OCI-LY3 (cell line): ENCODE measurements around the gene MAIP1.

Experiments used
- H2AFZ ChIP-seq: fragments of 200-600, 300-600 bp; shearing (Covaris generic); 2 replicates; pipeline ENCODE4 v1.6.0; 2014; ENCODE audit warnings: antibody characterized with exemption, low read depth, low read length
- H3K27ac ChIP-seq: fragments of 200-600, 300-600 bp; sonication (generic); 2 replicates; pipeline ENCODE4 v1.5.1; 2014; ENCODE audit warnings: mild to moderate bottlenecking, low read length, moderate library complexity, mixed read lengths
- H3K27me3 ChIP-seq: fragments of 200-600, 300-600 bp; sonication (generic); 2 replicates; pipeline ENCODE4 v1.6.1; 2014; ENCODE audit warnings: low read depth, low read length, mixed read lengths
- H3K36me3 ChIP-seq: fragments of 200-600, 300-600 bp; sonication (generic); replicated peaks from 2 replicates; pipeline ENCODE3; 2014; ENCODE audit warnings: low read depth, low read length, mixed read lengths
- H3K4me1 ChIP-seq: fragments of 300-600, 200-600 bp; sonication (generic); 2 replicates; pipeline ENCODE4 v1.6.1; 2014; ENCODE audit warnings: low read length, mixed read lengths
- H3K4me2 ChIP-seq: fragments of 200-600, 300-600 bp; sonication (generic); 2 replicates; pipeline ENCODE4 v1.6.1; 2014; ENCODE audit warnings: low read length, mixed read lengths
- H3K4me3 ChIP-seq: fragments of 300-600, 200-600 bp; sonication (generic); 2 replicates; pipeline ENCODE4 v1.5.1; 2014; ENCODE audit warnings: antibody characterized with exemption, mild to moderate bottlenecking, low read length, moderate library complexity
- H3K79me2 ChIP-seq: fragments of 300-600, 200-600 bp; shearing (Covaris generic); 2 replicates; pipeline ENCODE4 v1.6.1; 2014; ENCODE audit warnings: mild to moderate bottlenecking, low read length, mixed read lengths
- H3K9ac ChIP-seq: fragments of 300-600, 200-600 bp; shearing (Covaris generic); 2 replicates; pipeline ENCODE4 v1.6.0; 2014; ENCODE audit warnings: mild to moderate bottlenecking, low read length, moderate library complexity
- H3K9me3 ChIP-seq: fragments of 200-600, 300-600 bp; shearing (Covaris generic); 2 replicates; pipeline ENCODE4 v1.6.1; 2014; ENCODE audit warnings: low read length, mixed read lengths; ENCODE audit not compliant: insufficient read depth
- H4K20me1 ChIP-seq: fragments of 200-600, 300-600 bp; sonication (generic); 2 replicates; pipeline ENCODE4 v1.6.1; 2016; ENCODE audit warnings: low read length, mixed read lengths; ENCODE audit not compliant: insufficient read depth
- EZH2phosphoT487 ChIP-seq: fragments of 200-600 bp; shearing (Covaris generic); IDR thresholded peaks from 2 replicates; pipeline ENCODE4 v1.6.1; 2018; ENCODE audit warnings: antibody characterized with exemption, mixed run types, low read depth
- TF ChIP-seq, protein P1 (sequence below): fragments of 200-600, 300-600 bp; sonication (generic); IDR thresholded peaks from 2 replicates; pipeline ENCODE4 v1.5.1; 2014; ENCODE audit warnings: antibody characterized with exemption, low read length, low read depth

MAIP1 gene

DNA sequence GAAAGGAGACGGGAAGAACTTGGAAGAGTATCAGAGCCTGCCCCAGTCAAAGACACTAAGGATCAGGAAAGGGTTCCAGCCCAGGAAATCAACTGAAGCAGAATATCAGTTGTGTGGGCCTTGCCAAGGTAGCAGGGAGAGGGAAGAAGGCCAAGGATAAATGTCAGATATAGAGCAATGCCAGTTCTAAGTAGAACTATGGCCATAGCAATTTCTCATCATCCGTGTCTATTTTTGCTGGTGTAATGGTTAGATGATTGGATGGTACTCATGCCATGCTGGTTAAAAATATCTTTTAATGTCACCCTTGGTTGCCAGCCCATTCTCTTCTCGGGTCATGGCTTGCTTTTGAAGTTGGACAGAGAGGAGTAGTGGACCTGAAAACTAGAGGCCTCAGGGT lies 41.9 kb downstream of the MAIP1 start:
- no peaks in the 10 kb centered on the region for H3K79me2 ChIP-seq
- H3K27me3 ChIP-seq = peaks cover 7% of the 10 kb centered on the region; the same call in 1 of the 2 replicates
- H3K9me3 ChIP-seq = no peaks in the 10 kb centered on the region
- H3K27ac ChIP-seq = no peak overlapping the region
- no peak overlapping the region for H3K9ac ChIP-seq
- no peaks in the 10 kb centered on the region for H3K4me1 ChIP-seq
- no peak for TF ChIP-seq EZH2phosphoT487
- TF ChIP-seq, protein P1, sequence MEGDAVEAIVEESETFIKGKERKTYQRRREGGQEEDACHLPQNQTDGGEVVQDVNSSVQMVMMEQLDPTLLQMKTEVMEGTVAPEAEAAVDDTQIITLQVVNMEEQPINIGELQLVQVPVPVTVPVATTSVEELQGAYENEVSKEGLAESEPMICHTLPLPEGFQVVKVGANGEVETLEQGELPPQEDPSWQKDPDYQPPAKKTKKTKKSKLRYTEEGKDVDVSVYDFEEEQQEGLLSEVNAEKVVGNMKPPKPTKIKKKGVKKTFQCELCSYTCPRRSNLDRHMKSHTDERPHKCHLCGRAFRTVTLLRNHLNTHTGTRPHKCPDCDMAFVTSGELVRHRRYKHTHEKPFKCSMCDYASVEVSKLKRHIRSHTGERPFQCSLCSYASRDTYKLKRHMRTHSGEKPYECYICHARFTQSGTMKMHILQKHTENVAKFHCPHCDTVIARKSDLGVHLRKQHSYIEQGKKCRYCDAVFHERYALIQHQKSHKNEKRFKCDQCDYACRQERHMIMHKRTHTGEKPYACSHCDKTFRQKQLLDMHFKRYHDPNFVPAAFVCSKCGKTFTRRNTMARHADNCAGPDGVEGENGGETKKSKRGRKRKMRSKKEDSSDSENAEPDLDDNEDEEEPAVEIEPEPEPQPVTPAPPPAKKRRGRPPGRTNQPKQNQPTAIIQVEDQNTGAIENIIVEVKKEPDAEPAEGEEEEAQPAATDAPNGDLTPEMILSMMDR = no peak
- H3K4me2 ChIP-seq = no peak overlapping the region
- H4K20me1 ChIP-seq = no peaks in the 10 kb centered on the region
- no peak overlapping the region for H2AFZ ChIP-seq
- H3K36me3 ChIP-seq = no peaks in the 10 kb centered on the region
- no peak overlapping the region for H3K4me3 ChIP-seq

DNA sequence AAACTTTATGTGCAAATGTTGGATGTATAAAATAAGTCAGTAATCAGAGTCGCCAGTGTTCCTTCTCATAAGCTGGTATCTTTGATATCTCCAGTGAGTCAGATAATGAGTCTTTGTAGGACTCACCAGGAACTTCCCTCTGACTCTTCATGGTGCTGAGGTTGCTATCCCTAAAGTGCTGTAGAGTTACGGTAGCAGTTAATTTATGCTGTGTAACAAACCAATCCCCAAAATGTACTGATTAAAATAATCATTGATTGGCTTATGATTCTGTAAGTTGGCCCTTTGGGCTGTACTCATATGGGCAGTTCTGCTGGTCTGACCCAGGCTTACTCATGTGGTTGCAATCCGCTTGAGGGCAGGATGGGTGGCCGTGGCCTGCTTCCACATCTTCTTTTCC lies 43.8 kb downstream of the MAIP1 start:
- H3K9me3 ChIP-seq = no peaks in the 10 kb centered on the region
- H3K4me2 ChIP-seq = no peak overlapping the region
- no peaks in the 10 kb centered on the region for H3K36me3 ChIP-seq
- H3K4me1 ChIP-seq = no peaks in the 10 kb centered on the region
- no peak overlapping the region for H2AFZ ChIP-seq
- no peaks in the 10 kb centered on the region for H4K20me1 ChIP-seq
- H3K4me3 ChIP-seq = no peak overlapping the region
- no peaks in the 10 kb centered on the region for H3K79me2 ChIP-seq
- H3K9ac ChIP-seq = no peak overlapping the region
- no peak overlapping the region for H3K27ac ChIP-seq
- peaks cover 11% of the 10 kb centered on the region; the same call in 1 of the 2 replicates for H3K27me3 ChIP-seq
- TF ChIP-seq, protein P1 = no peak
- TF ChIP-seq EZH2phosphoT487 = no peak

DNA sequence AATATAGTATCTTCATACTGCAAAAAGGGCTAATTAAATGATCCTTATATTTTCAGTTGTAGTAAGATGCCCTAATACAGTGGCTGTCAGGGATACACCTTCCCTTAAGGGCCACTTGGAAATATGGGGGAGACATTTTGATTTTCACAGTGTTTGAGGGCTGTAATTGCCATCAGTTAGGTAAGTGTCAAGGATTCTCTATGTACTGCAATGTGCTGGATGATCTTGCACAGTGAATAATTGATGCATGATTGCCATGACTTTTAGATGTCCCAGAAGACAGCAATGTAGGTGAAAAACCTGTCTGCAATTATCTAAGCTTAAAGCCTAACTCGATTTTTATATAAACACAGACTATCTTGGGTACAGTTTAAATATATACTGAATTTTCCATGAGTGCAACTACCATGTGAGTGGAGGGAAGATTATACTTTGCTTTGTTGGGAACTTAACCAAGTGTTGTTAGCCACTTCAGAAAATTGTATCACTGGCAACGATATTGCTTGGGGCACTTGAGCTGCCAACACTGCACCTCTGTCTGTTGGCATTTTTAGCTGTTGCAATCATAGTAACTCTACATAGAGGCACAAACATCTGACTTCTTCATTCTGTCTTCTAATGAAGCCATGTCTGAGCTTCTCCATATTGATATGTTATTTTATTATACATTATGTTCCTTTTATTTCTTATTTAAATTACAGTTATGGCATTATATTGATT lies 45.2 kb downstream of the MAIP1 start:
- Histone ChIP-seq H3K36me3 (no peaks in the 10 kb centered on the region), H3K4me2 (no peak overlapping the region), H3K27me3 (peaks cover 5% of the 10 kb centered on the region; the same call in 1 of the 2 replicates), H3K4me3 (no peak overlapping the region), H3K79me2 (no peaks in the 10 kb centered on the region), H3K9me3 (no peaks in the 10 kb centered on the region), H3K27ac (no peak overlapping the region), H4K20me1 (no peaks in the 10 kb centered on the region), H3K9ac (no peak overlapping the region), H2AFZ (no peak overlapping the region), H3K4me1 (no peaks in the 10 kb centered on the region)
- TF ChIP-seq EZH2phosphoT487 = no peak
- TF ChIP-seq, protein P1 = no peak

DNA sequence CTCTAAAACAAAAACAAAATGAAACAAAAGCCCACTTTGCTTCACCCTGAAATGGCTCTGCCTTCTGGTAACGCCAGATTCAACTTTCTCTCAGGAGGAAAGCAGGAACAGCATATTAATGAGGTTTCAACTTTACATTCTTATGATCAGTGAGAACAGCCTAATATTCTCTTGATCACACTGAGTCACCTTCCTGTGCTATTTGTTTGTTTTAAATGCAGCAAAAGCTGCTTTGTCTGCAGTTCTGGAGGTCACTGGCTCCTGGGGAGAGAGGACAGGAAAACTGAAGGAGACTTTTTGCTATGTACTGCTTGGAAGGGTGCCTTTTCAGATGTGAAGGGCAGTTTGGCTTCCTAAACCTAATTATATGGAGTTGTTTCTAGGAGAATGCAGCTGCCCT lies 48.1 kb downstream of the MAIP1 start:
- H3K79me2 ChIP-seq = no peaks in the 10 kb centered on the region
- TF ChIP-seq, protein P1 = no peak
- TF ChIP-seq EZH2phosphoT487 = no peak
- no peak overlapping the region for H3K9ac ChIP-seq
- H3K36me3 ChIP-seq = no peaks in the 10 kb centered on the region
- no peak overlapping the region for H2AFZ ChIP-seq
- H3K27me3 ChIP-seq = peaks cover 5% of the 10 kb centered on the region; the same call in 1 of the 2 replicates
- no peak overlapping the region for H3K4me2 ChIP-seq
- H4K20me1 ChIP-seq = no peaks in the 10 kb centered on the region
- no peak overlapping the region for H3K27ac ChIP-seq
- H3K4me1 ChIP-seq = no peaks in the 10 kb centered on the region
- H3K4me3 ChIP-seq = no peak overlapping the region
- no peaks in the 10 kb centered on the region for H3K9me3 ChIP-seq
